Measurements from ENCODE around the gene HARS1.
A peak's percentile ranks its signal among the peaks of the same experiment; 100 is the strongest.
"Not testable (repeated sequence)": the region's sequence is repeated elsewhere in the genome, so short reads cannot be mapped to it uniquely, and the experiment has no call there.

Gene HARS1

DNA sequence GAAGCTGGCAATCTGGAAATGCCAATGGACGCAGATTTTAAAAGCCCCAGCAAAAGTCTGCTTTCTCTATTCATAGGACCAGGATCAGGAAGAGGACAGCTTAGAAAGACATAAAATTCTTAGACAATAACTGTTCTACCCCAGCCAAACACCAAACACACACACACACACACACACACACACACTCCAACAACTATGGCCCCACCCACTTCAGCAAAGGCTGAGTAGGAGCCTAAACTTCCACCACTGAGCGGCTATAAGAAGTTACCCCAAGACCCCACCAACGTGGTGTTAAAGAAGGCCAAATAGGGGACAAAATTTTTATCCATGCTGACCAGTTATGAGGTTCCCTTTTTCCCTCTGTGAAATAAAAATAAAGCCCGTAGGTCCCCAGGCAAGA, 41.9 kb upstream of the HARS1 start:
- Histone ChIP-seq H3K27ac (ENCODE audit: low read length, poor library complexity, severe bottlenecking) (no peak overlapping the region), H2BK15ac (ENCODE audit: low read depth, poor library complexity, severe bottlenecking) (no peak overlapping the region), H3K4me3 (ENCODE audit: insufficient read depth in 1 of 2, low read depth in 1 of 2, low read length in 2 of 2) (no peak overlapping the region), H3K79me1 (replicated peaks; ENCODE audit: low read length, poor library complexity, severe bottlenecking) (no peaks in the 10 kb centered on the region), H2BK12ac (ENCODE audit: low read length in 2 of 2) (no peak overlapping the region), H4K8ac (ENCODE audit: low read length) (no peak overlapping the region), H3K4me2 (ENCODE audit: low read length, poor library complexity, severe bottlenecking) (no peak overlapping the region), H2BK120ac (ENCODE audit: low read depth, low read length) (no peak overlapping the region), H3K4ac (ENCODE audit: low read depth in 1 of 2, low read length in 2 of 2) (no peak overlapping the region), H4K91ac (ENCODE audit: low read length) (no peak overlapping the region), H3K27me3 (ENCODE audit: control insufficient read depth in 1 of 2, insufficient read depth in 1 of 2, low read length in 2 of 2) (no peaks in the 10 kb centered on the region), H2AK5ac (ENCODE audit: low read length, severe bottlenecking) (no peak overlapping the region), H3K36me3 (ENCODE audit: control insufficient read depth in 1 of 2, insufficient read depth in 2 of 2, low read depth in 1 of 2, low read length in 2 of 2) (no peaks in the 10 kb centered on the region), H3K9ac (ENCODE audit: low read length) (no peak overlapping the region), H3K23ac (ENCODE audit: low read length in 2 of 2) (no peak overlapping the region), H3K18ac (ENCODE audit: low read depth in 1 of 2, low read length in 2 of 2) (no peak overlapping the region), H3K9me3 (ENCODE audit: control insufficient read depth, low read length) (peaks cover 13% of the 10 kb centered on the region), H3K4me1 (ENCODE audit: control insufficient read depth, insufficient read depth, low read depth, low read length) (no peaks in the 10 kb centered on the region), H3K14ac (ENCODE audit: low read length in 2 of 2) (no peak overlapping the region), H2AFZ (ENCODE audit: low read depth, low read length) (no peak overlapping the region), H2BK5ac (ENCODE audit: low read depth, low read length, poor library complexity, severe bottlenecking) (no peak overlapping the region)
- WGBS: 82% methylated on average over 4 of the region's 4 CpGs
- DNase-seq: no peak

- no peak overlapping the region for H2BK12ac ChIP-seq (ENCODE audit: low read length in 2 of 2)
- 3% methylated on average over 17 of the region's 23 CpGs for WGBS
These were observed 34.8 kb upstream of the HARS1 start for GRCh38 chr5:140725799-140726471.

GRCh38 chr5:140721395-140721794, 30.2 kb upstream of the HARS1 start:
- not testable (repeated sequence) for H2BK120ac ChIP-seq (ENCODE audit: low read depth, low read length); H3K79me1 ChIP-seq (replicated peaks; ENCODE audit: low read length, poor library complexity, severe bottlenecking); H3K18ac ChIP-seq (ENCODE audit: low read depth in 1 of 2, low read length in 2 of 2); H2AK5ac ChIP-seq (ENCODE audit: low read length, severe bottlenecking); H3K27me3 ChIP-seq (ENCODE audit: control insufficient read depth in 1 of 2, insufficient read depth in 1 of 2, low read length in 2 of 2); H3K4me1 ChIP-seq (ENCODE audit: control insufficient read depth, insufficient read depth, low read depth, low read length); H2BK5ac ChIP-seq (ENCODE audit: low read depth, low read length, poor library complexity, severe bottlenecking); H3K14ac ChIP-seq (ENCODE audit: low read length in 2 of 2); H2BK15ac ChIP-seq (ENCODE audit: low read depth, poor library complexity, severe bottlenecking); H3K9me3 ChIP-seq (ENCODE audit: control insufficient read depth, low read length); H4K8ac ChIP-seq (ENCODE audit: low read length); H3K4ac ChIP-seq (ENCODE audit: low read depth in 1 of 2, low read length in 2 of 2); H3K27ac ChIP-seq (ENCODE audit: low read length, poor library complexity, severe bottlenecking); H3K4me2 ChIP-seq (ENCODE audit: low read length, poor library complexity, severe bottlenecking); H4K91ac ChIP-seq (ENCODE audit: low read length); H3K4me3 ChIP-seq (ENCODE audit: insufficient read depth in 1 of 2, low read depth in 1 of 2, low read length in 2 of 2); DNase-seq; H3K9ac ChIP-seq (ENCODE audit: low read length); H3K23ac ChIP-seq (ENCODE audit: low read length in 2 of 2); H2AFZ ChIP-seq (ENCODE audit: low read depth, low read length); H3K36me3 ChIP-seq (ENCODE audit: control insufficient read depth in 1 of 2, insufficient read depth in 2 of 2, low read depth in 1 of 2, low read length in 2 of 2); H2BK12ac ChIP-seq (ENCODE audit: low read length in 2 of 2)
- 95% methylated on average over 5 of the region's 5 CpGs for WGBS

More at GRCh38 chr5:140725799-140726471, 34.8 kb upstream of the HARS1 start:
- H2AFZ ChIP-seq (ENCODE audit: low read depth, low read length): peak overlapping the region; percentile 69
- peaks cover 1% of the 10 kb centered on the region for H3K4me1 ChIP-seq (ENCODE audit: control insufficient read depth, insufficient read depth, low read depth, low read length)
- H3K4me2 ChIP-seq (ENCODE audit: low read length, poor library complexity, severe bottlenecking): peak overlapping the region; percentile 49
- H3K9me3 ChIP-seq (ENCODE audit: control insufficient read depth, low read length): peaks cover 3% of the 10 kb centered on the region
- DNase-seq: peak; percentile 98
- H3K9ac ChIP-seq (ENCODE audit: low read length): peak overlapping the region; percentile 15
- peak overlapping the region; percentile 67 for H2BK15ac ChIP-seq (ENCODE audit: low read depth, poor library complexity, severe bottlenecking)
- no peak overlapping the region for H2BK120ac ChIP-seq (ENCODE audit: low read depth, low read length)
- H3K18ac ChIP-seq (ENCODE audit: low read depth in 1 of 2, low read length in 2 of 2): no peak overlapping the region
- H3K27me3 ChIP-seq (ENCODE audit: control insufficient read depth in 1 of 2, insufficient read depth in 1 of 2, low read length in 2 of 2): no peaks in the 10 kb centered on the region
- H3K79me1 ChIP-seq (replicated peaks; ENCODE audit: low read length, poor library complexity, severe bottlenecking): no peaks in the 10 kb centered on the region
- no peak overlapping the region for H3K14ac ChIP-seq (ENCODE audit: low read length in 2 of 2)
- H3K36me3 ChIP-seq (ENCODE audit: control insufficient read depth in 1 of 2, insufficient read depth in 2 of 2, low read depth in 1 of 2, low read length in 2 of 2): no peaks in the 10 kb centered on the region
- H4K8ac ChIP-seq (ENCODE audit: low read length): no peak overlapping the region
- H3K23ac ChIP-seq (ENCODE audit: low read length in 2 of 2): no peak overlapping the region
- H2BK5ac ChIP-seq (ENCODE audit: low read depth, low read length, poor library complexity, severe bottlenecking): no peak overlapping the region
- H4K91ac ChIP-seq (ENCODE audit: low read length): no peak overlapping the region
- H3K4ac ChIP-seq (ENCODE audit: low read depth in 1 of 2, low read length in 2 of 2): no peak overlapping the region
- H2AK5ac ChIP-seq (ENCODE audit: low read length, severe bottlenecking): no peak overlapping the region
- no peak overlapping the region for H3K27ac ChIP-seq (ENCODE audit: low read length, poor library complexity, severe bottlenecking)
- H3K4me3 ChIP-seq (ENCODE audit: insufficient read depth in 1 of 2, low read depth in 1 of 2, low read length in 2 of 2): peak overlapping the region; percentile 46 to 65

DNA sequence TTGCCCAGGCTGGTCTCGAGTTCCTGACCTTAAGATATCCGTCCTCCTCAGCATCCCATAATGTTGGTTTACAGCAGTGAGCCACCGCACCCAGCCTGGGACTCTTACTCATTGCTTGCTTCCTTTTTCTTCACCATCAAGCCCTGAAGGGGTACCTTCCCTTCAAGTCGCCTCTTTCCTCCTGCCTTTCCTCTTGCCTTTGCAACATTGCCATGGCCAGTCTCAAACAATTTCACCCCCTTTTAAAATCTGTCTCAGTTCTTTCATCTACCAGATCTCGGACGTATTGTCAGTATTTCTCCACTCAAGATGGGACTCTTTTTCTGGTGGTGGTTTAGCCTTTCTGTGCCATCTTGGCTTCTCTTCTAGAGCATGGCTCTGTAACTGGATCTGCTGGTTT, 29.6 kb upstream of the HARS1 start:
- not testable (repeated sequence) for H3K27ac ChIP-seq (ENCODE audit: low read length, poor library complexity, severe bottlenecking); H3K9me3 ChIP-seq (ENCODE audit: control insufficient read depth, low read length); H3K4me1 ChIP-seq (ENCODE audit: control insufficient read depth, insufficient read depth, low read depth, low read length); H3K79me1 ChIP-seq (replicated peaks; ENCODE audit: low read length, poor library complexity, severe bottlenecking); H3K27me3 ChIP-seq (ENCODE audit: control insufficient read depth in 1 of 2, insufficient read depth in 1 of 2, low read length in 2 of 2); H3K4me2 ChIP-seq (ENCODE audit: low read length, poor library complexity, severe bottlenecking); H3K4me3 ChIP-seq (ENCODE audit: insufficient read depth in 1 of 2, low read depth in 1 of 2, low read length in 2 of 2); H2BK120ac ChIP-seq (ENCODE audit: low read depth, low read length); H3K4ac ChIP-seq (ENCODE audit: low read depth in 1 of 2, low read length in 2 of 2); H3K18ac ChIP-seq (ENCODE audit: low read depth in 1 of 2, low read length in 2 of 2); DNase-seq; H2BK15ac ChIP-seq (ENCODE audit: low read depth, poor library complexity, severe bottlenecking); H2AK5ac ChIP-seq (ENCODE audit: low read length, severe bottlenecking); H2BK12ac ChIP-seq (ENCODE audit: low read length in 2 of 2); H3K36me3 ChIP-seq (ENCODE audit: control insufficient read depth in 1 of 2, insufficient read depth in 2 of 2, low read depth in 1 of 2, low read length in 2 of 2); H4K8ac ChIP-seq (ENCODE audit: low read length); H3K14ac ChIP-seq (ENCODE audit: low read length in 2 of 2); H3K9ac ChIP-seq (ENCODE audit: low read length); H3K23ac ChIP-seq (ENCODE audit: low read length in 2 of 2); H2AFZ ChIP-seq (ENCODE audit: low read depth, low read length); H2BK5ac ChIP-seq (ENCODE audit: low read depth, low read length, poor library complexity, severe bottlenecking); H4K91ac ChIP-seq (ENCODE audit: low read length)
- 77% methylated on average over 6 of the region's 6 CpGs for WGBS
